Adrenal gland (tissue), 5 donors: ENCODE results near the gene FAHD2A.

ENCODE experiments used
- POLR2A ChIP-seq, 2 donors: fragments of 450-650 bp; IDR thresholded peaks; one replicate each; pipeline ENCODE4 v1.6.1; 2017; ENCODE audit warnings: antibody characterized with exemption in 2 of 2, mild to moderate bottlenecking in 2 of 2, moderate library complexity in 1 of 2
- TF ChIP-seq, protein P1 (sequence below), 6 experiments: fragments of 450-650 bp in 4 of 6; fragments of 200-600 bp in 2 of 6; sonication (generic) in 1 of 6; IDR thresholded peaks; 1 replicate in 5 of 6; 2 replicates in 1 of 6; pipeline versions ENCODE4 v1.5.1 to v1.8.0; 2016 to 2021; ENCODE audit warnings: antibody characterized with exemption in 6 of 6, mild to moderate bottlenecking in 2 of 6, moderate library complexity in 1 of 6
- donor health status: DM: no; HTN: no; CAD: no.

DNA sequence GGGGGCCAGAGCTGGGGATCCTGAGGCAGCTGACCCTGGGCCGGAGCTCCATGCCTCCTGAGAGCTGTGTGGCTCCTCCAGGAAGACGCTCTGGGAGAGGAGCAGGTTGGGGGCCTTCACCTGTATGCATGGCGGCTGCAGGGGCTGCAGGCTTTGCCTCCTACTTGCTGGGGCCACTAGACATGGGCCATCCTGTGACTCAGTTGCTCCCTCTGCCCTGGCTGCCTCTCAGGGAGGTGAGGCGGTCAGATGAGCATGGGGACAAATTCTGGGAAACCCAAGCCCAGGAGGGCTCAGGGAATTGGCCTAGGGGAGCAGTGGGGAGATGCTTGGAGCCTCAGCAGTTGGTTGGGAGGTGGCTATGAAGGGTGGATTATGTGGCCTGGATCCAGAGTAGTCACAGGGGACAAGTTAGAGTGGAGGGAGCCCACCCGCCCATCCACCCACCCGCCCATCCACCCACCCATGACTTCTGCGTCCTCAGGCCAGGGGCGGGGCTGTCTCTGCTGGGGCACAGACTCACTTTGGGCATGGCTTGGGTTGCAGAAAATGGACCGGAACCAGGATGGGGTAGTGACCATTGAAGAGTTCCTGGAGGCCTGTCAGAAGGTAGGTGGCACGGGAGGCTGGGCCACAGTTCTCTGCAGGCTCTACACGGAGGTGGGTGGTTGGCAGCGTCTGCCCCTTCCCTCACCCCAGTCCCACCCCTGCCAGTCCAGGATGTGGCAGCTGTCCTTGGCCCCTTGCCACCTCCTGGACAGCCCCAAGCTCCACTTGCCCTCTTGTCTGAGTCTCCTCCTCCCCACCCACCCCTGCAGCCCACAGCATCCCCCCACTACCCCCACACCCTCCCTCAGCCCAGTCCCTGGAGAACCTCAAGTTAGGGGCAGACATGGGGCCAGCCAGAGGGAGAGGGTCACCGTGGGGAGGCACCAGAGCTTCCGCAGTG lies 19.5 kb upstream of the FAHD2A start:
- TF ChIP-seq, protein P1, sequence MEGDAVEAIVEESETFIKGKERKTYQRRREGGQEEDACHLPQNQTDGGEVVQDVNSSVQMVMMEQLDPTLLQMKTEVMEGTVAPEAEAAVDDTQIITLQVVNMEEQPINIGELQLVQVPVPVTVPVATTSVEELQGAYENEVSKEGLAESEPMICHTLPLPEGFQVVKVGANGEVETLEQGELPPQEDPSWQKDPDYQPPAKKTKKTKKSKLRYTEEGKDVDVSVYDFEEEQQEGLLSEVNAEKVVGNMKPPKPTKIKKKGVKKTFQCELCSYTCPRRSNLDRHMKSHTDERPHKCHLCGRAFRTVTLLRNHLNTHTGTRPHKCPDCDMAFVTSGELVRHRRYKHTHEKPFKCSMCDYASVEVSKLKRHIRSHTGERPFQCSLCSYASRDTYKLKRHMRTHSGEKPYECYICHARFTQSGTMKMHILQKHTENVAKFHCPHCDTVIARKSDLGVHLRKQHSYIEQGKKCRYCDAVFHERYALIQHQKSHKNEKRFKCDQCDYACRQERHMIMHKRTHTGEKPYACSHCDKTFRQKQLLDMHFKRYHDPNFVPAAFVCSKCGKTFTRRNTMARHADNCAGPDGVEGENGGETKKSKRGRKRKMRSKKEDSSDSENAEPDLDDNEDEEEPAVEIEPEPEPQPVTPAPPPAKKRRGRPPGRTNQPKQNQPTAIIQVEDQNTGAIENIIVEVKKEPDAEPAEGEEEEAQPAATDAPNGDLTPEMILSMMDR (IDR thresholded peaks at IDR 0.05) = no peak
- no peak for TF ChIP-seq POLR2A (IDR thresholded peaks at IDR 0.05)
